ENCODE measurements around the gene DNPH1.

DNA sequence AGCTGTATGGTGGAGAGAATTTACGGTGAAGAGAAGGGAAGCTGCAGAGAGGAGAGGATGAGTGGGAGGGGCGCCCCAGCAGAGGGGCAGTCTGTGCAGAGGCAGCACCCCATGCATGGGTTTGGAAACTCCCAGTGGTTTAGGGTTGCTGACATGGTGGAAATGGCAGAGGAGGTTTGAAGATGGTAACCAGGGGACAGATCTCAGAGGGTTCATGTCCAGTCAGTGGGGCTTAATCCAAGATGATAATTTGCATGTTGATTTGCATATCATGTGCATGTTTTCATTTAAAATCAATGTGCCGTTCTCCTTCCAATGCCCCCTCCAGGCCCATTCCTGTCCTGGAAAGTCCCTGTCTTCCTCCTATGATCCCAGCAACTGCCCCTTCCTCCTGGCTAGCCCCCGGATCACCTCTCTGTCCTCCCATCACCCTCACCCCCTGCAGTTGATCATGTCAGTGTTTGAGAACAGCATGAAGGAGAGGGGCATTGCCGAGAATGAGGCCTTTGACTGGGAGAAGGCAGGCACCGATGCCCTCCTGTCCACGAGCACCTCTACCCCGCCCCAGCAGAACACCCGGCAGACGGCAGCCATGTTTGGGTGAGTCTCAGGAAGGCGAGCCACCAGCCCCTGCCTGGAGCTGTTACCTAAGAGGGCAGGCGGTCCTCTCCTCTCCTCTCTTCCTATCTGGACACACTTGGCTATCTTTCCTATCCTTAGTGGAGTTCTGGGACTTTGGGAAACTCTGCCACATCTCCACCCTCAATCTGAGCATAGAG is 28.3 kb upstream of the DNPH1 start:
- TF ChIP-seq GATA2 (IDR thresholded peaks at IDR 0.05; ENCODE audit: low read depth, low read length): no peak
- no peak for TF ChIP-seq GATA3 (IDR thresholded peaks at IDR 0.05; ENCODE audit: low read depth, low read length)
